Skin of body (tissue), 2 donors: Measurements from ENCODE around the gene HSPA12B. TPM values are rescaled to one million over a fixed set of nuclear protein-coding genes. Genes with fewer than 3 reads are reported as not detected.

ENCODE experiments used
- DNase-seq: peaks from one replicate; lab custom pipeline; 2025; lab: John Stamatoyannopoulos, UW
- total RNA-seq: library from RNA; depleted of rRNA; stranded (reverse); fragments of >200 nt; gene quantifications from one replicate; pipeline ENCODE4 v1.2.3, GENCODE V29; 2014

The HSPA12B gene
- total RNA-seq, 1 donor from 2014 or later, result 14.0 TPM

GRCh38 chr20:3747471-3747870 is 15.0 kb downstream of the HSPA12B start:
- no peak for DNase-seq

GRCh38 chr20:3748073-3748472 is 15.6 kb downstream of the HSPA12B start:
- DNase-seq, result no peak

GRCh38 chr20:3749087-3749688 is 16.7 kb downstream of the HSPA12B start:
- no peak for DNase-seq

- DNase-seq, result no peak
Measured at GRCh38 chr20:3749689-3750531, 17.4 kb downstream of the HSPA12B start.

GRCh38 chr20:3751305-3751674 is 18.8 kb downstream of the HSPA12B start:
- no peak for DNase-seq

GRCh38 chr20:3751675-3752385 is 19.3 kb downstream of the HSPA12B start:
- no peak for DNase-seq

- DNase-seq, result no peak
Measured at GRCh38 chr20:3752386-3752759, 19.9 kb downstream of the HSPA12B start.

GRCh38 chr20:3753098-3753497 is 20.6 kb downstream of the HSPA12B start:
- DNase-seq, result peak; percentile 64

- DNase-seq, result no peak
Measured at GRCh38 chr20:3753501-3754275, 21.2 kb downstream of the HSPA12B start.

GRCh38 chr20:3754276-3754630 is 21.8 kb downstream of the HSPA12B start:
- no peak for DNase-seq

- no peak for DNase-seq
Measured at GRCh38 chr20:3755269-3755668, 22.8 kb downstream of the HSPA12B start.

GRCh38 chr20:3755814-3756480 is 23.5 kb downstream of the HSPA12B start:
- DNase-seq, result no peak

GRCh38 chr20:3757268-3757667 is 24.8 kb downstream of the HSPA12B start:
- no peak for DNase-seq

- no peak for DNase-seq
Measured at GRCh38 chr20:3758566-3758965, 26.1 kb downstream of the HSPA12B start.

GRCh38 chr20:3759316-3759823 is 26.9 kb downstream of the HSPA12B start:
- DNase-seq, result no peak

- no peak for DNase-seq
Measured at GRCh38 chr20:3759884-3760283, 27.4 kb downstream of the HSPA12B start.

- DNase-seq, result no peak
Measured at GRCh38 chr20:3760655-3761348, 28.3 kb downstream of the HSPA12B start.

GRCh38 chr20:3763671-3764601 is 31.5 kb downstream of the HSPA12B start:
- DNase-seq, result no peak

- no peak for DNase-seq
Measured at GRCh38 chr20:3764659-3765058, 32.2 kb downstream of the HSPA12B start.
